ENCODE data around the gene PAPPA2.

PAPPA2 gene

DNA sequence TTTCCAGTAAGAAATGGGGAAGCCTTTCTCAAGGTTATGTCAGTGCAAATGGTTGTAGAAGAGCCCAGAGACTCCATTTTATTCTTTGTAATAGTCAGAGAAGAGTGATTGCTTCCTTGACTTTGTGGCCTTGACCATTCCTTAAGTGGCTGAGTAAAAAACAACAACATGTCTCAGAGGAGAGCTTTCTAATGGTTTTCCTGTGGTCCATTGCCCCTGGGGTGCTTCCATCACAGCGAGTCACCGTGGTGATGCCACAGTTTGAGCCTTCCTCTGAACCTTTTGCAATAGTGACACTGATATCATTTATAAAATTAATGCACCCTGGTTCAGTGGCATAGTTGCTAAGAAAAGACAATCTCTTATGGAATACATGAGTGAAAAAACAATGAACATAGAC, 38.6 kb downstream of the PAPPA2 start:
- DNase-seq (ENCODE audit: low read depth in 2 of 2) = no peak

DNA sequence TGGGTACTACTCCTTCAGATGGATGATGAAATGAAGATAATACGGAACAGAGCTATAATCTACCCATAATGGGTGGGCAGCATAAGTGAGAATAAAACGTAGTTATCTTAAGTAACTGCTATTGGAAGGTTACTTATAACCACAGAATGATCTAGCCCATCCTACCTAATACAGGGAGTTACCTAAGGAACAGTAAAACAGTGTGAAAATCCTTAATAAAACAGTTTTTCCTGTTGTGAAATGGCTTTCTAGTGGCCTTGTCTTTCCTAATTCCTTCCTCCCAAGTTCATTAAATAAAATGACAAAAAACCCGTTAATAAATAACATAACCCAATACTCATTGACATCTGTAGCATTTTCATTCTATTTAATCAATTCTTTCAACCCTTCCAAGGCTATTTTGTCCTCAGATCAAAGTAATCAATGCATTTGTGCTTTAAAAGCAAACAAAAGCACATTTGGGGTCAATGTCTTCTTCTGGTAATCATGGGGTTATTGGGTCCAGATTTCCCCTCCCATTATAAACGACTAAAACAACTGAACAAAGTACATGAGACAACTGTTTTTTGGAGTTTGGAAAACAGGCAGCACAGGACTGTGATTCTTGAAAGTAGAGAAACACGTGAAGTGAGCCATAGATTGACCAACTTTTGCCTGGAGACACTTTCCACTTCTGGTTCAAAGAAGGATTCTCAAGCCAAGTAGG, 42.0 kb downstream of the PAPPA2 start:
- DNase-seq (ENCODE audit: low read depth in 2 of 2) = no peak

DNA sequence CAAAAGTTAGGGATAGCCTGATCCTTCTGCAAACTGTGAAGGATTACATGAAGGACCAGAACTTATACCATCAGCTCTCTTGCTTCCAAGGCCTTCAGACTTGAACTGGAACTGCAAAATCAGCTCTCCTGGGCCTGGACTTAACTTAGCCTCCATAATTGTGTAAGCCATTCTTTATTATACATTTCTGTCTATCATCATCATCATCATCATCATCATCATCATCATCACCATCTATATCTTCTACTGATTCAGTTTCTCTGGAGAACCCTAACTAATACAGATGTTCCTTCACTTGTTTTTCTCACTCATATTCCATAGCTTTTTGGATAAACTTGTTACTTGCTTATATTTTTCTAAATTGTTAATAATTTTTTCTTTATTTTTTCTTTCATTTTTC, 50.0 kb downstream of the PAPPA2 start:
- DNase-seq (ENCODE audit: low read depth in 2 of 2) = no peak

DNA sequence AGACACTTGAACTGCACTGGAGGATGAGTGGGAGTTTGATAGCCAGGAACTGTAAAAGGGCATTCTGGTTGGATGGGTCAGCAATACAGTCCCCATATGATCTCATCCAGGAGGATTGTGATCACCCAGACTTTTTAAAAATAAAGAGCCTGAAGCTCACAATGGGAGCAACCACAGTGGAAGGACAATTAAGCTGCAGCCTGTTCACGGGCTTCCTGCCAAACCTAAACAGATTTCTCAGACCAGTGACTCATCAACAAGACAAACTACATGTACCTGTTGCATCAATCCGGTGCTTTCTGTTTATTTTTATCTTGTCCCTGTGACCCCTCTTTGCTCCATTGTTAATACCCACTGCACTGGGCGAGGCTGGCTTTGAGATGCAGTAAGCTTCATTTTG, 52.3 kb downstream of the PAPPA2 start:
- no peak for DNase-seq (ENCODE audit: low read depth in 2 of 2)

DNA sequence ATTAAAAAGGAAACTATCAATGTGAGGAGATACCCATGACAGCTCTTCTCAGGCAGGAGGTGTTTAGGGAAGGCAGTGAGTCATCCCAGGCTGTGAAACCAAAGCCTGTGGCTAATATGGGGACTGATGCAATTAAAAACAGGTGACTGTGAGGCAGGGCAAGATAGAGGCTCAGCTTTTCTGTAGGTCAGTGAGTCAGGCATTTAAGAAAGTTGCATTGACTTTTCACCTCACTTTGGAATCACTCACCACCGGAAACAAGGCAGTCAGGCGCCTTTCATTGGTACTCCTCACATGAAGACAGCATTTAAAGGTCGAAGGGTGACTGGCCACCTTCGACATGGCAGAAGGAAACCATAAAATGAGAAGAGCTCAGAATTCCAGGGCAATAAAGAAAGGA, 54.5 kb downstream of the PAPPA2 start:
- DNase-seq (ENCODE audit: low read depth in 2 of 2) = no peak

DNA sequence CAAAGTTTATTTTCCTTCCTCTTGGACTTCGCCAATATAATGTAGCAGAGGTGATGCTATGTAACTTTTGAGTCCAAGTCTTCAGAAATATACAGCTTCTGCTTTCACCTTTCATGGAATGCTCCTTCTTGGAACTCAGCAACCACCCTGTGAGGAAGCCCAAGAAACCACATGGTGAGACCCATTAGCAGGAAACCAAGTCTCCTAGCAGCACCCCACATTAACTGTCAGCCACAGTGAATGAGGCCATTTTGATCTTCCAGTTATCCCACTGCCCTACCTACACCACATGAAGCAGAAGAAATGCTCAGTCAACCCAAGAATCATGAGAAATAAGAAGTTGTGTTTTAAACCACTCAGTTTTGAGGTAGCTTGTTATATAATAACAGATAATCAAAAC, 58.2 kb downstream of the PAPPA2 start:
- DNase-seq (ENCODE audit: low read depth in 2 of 2) = no peak

DNA sequence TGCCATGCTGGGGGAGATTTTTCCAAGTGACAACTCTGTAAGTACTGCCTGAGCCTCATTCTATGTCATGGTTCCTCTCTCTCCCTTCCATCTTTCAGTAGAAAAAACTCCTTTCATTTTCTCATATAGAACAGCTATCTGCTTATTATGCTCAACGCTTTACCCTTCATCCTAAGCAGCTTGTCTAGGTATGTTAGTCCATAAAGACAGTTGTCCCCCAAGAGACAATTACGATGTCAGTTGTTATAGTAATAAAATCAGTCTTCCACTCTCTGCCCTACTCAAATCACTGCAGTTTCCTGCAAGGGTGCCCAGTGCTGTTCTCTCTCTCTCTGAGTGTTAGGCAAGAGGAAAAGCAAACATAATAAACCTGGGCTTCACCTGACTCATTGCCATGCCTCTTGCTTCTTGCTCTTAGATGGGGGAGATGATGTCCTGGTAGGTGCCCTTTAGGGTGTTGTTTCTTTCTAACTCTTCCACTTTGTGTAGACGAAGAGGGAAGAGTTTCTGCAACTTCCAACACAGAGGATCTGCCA, 59.4 kb downstream of the PAPPA2 start:
- no peak for DNase-seq (ENCODE audit: low read depth in 2 of 2)

DNA sequence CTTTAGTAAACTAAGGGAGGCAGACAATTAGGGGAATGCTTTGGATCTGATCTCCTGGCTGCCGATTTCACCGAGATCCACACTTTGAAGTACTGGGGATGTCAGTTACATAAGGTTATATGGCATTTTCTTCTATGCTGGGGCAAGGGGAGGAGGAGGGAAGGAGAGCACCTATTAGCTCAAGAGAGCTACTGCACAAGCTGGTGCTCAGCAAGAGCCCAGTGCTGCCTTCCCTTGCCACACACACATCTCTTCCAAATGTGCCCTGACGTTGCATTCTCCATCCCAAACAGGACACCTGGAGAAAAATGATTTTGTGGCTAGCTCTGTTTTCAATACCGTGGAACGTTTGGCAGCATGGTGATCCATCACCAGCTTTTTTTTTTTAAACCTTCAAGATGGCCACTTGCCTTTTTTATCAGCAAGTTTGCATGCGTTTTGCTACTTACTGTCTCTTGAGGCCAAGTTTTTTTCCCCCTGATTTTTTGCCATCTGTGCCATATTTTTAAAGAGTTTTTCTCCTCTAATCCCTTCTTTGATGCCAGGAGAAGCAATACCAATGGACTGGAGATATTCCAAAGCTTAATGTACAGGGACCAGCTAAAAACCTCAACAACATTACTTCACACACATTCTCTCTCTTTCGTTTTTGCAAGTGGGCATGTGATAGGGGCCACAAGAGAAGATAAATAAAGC, 66.6 kb downstream of the PAPPA2 start:
- DNase-seq (ENCODE audit: low read depth in 2 of 2) = no peak

DNA sequence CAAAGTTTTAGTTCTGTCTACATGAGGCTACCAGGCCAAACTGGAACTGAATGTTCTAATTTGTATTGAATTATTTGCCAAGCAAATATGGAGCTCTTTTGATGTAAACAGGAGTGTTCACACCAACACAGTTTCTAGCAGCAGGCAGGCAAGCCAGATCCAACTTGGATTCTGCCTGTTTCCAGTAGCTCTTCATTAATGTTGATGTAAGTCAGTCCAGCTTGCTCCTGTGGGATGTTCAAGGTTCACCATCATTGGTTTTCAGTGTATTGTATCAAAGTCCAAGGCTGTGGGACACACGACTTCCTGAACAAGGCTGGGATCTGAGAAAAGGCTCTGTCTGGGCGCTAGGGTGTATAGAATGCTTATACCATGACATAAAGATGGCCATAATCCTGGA, 68.1 kb downstream of the PAPPA2 start:
- DNase-seq (ENCODE audit: low read depth in 2 of 2) = no peak

DNA sequence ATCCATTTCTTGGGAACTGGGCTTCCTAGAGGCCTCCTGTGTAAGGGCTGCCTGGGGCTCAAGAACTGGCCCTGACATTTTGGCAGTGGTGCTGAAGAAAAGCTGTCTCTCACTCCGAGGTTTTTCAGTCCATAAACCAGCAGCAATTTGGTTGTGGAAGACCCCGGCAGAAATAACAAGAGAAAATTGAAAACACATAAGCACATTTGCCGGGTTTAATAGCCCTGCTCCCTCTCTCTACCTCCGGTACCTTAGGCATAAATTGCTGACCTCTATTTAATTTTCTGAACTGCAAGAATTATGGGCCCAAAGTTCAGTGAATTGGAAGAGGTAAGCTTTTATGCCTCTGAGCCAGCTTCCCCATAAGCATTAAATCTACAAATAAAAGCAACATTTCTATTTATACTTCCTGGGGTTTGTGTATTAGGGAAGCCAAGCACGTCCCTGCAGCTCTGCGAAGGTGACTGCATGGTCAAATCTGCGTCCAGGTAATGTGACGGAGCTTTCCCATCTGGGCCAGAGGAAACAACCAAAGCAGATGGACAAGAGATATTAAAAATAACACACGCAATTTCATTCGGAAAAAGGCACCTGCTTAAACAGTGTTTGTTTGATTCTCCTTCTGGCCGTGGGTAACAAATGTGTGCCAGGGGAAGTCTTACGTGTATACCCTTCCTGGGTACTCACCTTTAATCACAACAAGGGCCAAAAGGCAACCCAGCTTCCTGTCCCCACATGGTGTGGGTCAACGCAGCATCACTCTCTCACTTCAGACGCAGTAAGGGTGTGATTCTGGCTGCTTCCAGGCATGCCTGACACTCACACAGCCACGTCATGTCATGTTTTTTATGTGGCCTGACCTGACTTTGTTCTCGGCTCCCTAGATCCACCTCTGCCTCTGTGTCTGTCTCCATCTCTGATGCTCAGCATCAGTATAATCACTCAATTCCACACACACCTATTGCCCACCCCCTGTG, 69.2 kb downstream of the PAPPA2 start:
- no peak for DNase-seq (ENCODE audit: low read depth in 2 of 2)

DNA sequence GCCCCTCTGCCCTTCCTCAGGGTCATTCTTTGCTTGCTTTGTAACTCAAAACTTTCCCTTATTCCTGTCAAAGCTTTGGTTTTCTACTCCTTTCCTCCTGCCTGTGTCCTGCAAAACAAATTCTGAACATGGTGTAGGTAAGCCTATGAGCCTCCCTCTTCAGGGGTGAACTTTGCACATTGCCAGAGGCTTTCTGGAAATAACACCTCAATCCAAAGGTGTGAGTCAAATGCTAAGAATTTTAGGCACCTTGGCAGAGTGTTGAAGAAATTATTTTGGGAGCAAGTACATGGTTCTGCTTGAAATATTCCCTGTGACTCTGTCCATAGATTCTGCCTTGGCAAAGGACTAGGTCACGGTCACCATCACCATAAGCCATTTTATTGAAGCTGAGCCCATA, 70.0 kb downstream of the PAPPA2 start:
- DNase-seq (ENCODE audit: low read depth in 2 of 2) = no peak

DNA sequence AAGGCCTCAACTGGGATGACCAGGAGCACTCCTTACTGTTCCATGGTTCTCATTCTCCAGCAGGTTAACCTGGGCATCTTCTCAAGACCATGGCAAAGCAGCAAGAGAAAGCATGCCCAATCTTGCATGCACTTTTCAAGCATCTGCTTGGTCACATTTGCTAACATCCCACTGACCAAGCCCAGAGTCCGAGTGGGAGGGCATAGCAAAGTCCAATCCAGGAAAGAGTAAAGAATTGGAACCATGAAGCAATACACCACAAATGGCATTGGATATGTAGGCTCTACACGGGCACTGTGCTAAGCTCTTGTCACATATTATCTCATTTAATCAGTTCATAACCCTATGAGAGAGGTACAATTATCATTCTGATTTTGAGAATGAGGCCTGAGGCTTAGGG, 73.6 kb downstream of the PAPPA2 start:
- DNase-seq (ENCODE audit: low read depth in 2 of 2) = no peak

DNA sequence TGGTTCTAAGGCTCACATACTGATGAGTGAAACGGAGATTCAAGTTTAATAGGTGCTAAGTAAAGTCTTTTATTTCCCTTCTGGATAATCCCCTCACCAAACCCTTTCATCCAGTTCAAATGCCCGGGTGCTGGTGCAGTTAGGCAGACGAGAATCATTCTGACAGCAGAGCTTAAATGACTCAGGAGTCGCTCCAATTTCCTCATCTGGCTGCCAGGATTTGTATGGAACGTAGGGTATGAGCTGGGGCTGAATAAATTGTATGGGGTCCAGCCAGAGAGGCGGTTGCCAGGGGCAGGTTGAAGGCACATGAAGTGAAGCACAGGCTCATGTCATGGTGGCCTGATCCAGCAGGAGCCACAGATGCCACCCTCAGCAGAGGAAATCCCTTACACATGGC, 76.0 kb downstream of the PAPPA2 start:
- DNase-seq (ENCODE audit: low read depth in 2 of 2) = no peak

DNA sequence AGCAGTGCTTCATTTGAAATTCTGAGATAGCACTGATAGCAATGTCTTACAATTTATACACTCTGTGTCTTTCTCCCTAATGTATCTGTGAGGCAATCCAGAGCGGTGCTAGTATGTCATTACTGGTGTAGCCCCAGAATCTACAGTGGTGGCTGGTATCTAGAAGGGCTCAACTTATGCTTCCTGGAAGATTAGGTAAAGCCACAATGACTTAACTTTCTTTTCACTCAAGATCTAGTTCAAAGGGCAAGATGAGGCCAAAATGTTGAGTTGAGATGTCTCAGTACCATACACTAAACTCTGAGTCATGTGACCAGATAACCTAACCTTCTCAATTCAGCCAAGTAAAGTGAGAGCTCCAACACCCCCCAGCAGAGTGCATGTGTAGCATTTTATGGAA, 77.5 kb downstream of the PAPPA2 start:
- DNase-seq (ENCODE audit: low read depth in 2 of 2) = no peak

DNA sequence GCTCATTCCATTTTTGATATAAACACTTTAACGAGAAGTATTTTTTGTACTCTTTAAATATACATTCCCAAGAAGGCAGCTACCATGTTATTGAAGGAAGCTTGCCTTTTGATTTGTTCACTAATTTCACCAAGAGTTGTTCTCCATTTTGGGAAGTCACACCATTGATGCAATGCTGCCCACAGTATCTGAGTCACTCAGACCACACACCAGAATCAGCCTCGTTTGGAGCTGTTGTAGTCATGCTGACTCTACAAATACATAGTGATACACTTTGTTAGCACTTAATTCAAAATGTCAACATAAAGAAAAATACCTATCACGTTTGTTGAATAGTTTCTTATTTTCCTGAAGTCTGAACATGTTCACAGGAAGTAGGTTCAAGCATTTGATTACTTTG, 78.7 kb downstream of the PAPPA2 start:
- no peak for DNase-seq (ENCODE audit: low read depth in 2 of 2)

DNA sequence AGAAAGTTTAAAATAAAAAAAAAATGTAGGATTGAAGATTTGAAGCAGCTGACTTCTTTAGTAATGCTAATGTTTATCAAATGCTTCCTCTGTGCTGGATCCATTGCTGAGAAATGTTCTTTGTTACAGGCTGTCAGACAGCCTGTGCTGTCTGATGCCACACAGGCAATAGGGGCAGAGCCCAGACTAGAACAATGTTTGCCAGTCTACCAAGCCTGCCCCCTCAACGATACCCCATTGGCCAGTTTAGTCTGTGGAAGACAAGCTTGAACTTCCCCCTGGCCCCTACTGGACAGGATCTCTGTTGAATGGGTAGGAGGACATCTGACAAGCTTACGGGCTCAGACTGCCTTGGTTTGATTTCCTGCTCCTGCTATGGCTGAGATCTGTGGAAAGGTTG, 79.4 kb downstream of the PAPPA2 start:
- no peak for DNase-seq (ENCODE audit: low read depth in 2 of 2)

DNA sequence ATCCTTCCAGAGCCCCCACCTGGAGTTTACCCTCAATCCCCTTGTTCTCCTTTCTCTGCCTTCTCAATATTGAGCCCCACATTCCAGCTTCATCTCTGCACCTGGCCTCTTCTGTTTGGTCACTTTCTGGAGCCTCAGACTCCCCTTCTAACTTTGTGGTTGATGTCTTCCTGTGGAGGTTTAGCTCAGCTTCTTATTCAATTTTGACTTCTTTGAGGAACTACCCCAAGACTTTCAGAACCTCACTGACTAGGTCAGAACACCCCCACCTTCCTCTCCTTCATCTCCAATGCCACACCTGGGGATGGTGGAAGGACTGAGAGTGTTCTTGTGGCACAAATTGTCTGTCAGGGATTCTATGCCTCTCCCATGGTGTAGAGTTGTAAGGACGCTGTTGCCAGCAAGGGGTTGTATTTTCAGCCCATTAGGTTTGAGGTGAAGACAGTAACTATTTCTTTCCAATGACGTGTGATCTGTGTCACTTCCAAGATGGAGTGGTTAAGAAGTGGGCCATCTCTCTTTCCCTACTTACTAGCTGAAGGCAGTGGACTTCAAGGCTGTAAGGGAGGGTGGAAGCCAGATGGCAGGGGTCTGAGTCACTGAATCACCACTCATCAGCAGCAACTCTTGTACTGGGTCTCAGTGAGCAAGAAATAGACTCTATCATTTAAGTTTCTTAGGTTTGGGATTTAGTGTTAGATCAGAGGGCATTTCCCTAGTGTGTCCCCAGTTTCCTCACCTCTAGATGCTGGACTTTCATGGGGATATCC, 80.6 kb downstream of the PAPPA2 start:
- DNase-seq (ENCODE audit: low read depth in 2 of 2) = no peak

DNA sequence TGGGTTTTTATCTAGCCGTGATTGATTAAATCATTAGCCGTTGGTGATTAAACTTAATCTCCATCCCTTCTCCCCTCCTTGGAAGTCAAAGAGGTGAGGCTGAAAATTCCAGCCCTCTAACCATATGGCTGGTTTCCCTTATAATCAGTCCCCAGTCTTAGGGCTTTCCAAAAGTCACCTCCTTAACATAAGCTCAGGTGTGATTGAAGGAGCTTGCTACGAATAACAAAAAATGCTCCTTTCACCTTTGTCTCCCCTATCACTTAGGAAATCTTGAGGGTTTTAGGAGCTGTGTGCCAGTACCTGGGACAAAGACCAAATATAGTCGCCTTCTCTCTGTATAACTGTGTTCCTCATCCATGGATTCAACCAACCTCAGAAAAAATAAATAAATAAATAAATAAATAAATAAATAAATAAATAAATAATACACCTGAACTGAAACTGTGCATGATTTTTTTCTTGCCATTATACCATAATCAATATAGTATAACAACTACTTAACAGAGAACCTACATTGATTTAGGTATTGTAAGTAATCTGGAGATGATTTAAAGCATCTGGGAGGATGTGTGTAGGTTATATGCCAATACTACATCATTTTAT, 82.2 kb downstream of the PAPPA2 start:
- DNase-seq (ENCODE audit: low read depth in 2 of 2) = no peak

DNA sequence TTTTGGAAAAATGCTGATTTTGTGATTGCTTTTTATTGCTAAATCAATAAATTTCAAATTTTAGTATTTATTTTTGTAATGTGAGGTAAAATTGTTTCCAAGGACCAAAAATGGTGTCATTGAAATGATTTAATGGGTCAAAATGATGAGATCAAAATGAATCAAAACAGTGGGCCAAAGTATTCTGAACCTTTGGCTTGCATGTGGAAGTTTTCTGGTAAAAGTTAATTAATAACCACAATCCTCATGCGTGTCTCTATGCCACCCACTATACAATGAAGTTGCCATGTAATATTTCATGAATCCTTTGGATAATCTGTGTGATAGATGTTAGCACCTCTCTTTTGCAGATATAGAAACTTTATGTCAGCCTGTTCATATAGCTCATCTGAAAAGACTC, 83.8 kb downstream of the PAPPA2 start:
- no peak for DNase-seq (ENCODE audit: low read depth in 2 of 2)

DNA sequence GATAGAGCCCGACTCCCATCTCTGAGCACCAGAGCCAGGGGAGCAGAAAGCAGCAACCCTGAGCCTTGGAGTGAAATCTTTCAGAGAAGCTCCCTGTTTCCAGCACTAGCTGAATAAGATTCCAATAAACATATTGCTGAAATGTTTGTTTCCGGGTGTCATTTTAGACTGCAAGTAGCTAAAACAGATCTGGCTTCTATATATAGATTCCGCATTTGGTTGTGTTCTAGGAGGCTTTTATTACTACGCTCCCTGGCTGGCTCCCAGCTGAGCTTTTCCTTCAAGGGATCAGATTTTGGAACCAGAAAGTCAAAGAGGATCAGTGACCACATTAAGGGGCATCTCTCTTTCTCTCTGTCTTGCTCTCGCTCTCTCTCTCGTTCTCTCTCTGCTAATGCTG, 88.2 kb downstream of the PAPPA2 start:
- no peak for DNase-seq (ENCODE audit: low read depth in 2 of 2)

Measured in activated CD4-positive, alpha-beta T cell treated with anti-CD3 and anti-CD28 coated beads for 24 hours (primary cell).